Urinary bladder (tissue), 4 donors: ENCODE results near the gene DCHS1. TPM values are rescaled to one million over a fixed set of nuclear protein-coding genes. Genes with fewer than 3 reads are reported as not detected.

ENCODE experiments used
- DNase-seq: peaks from one replicate; pipeline ENCODE4 v3.0.0-alpha.2; 2015; ENCODE audit errors: extremely low spot score
- H3K27ac ChIP-seq: one replicate; pipeline ENCODE4 v1.5.1; 2013; ENCODE audit warnings: low read depth, mild to moderate bottlenecking, moderate library complexity
- H3K36me3 ChIP-seq: one replicate; pipeline ENCODE4 v1.6.1; 2013; ENCODE audit warnings: mild to moderate bottlenecking, moderate library complexity; ENCODE audit not compliant: insufficient read depth
- H3K4me1 ChIP-seq: one replicate; pipeline ENCODE4 v1.6.1; 2013; ENCODE audit warnings: mild to moderate bottlenecking, moderate library complexity; ENCODE audit not compliant: insufficient read depth
- H3K4me3 ChIP-seq: one replicate; pipeline ENCODE4 v1.5.1; 2013; ENCODE audit warnings: low read depth, low read length
- WGBS: extraction: QIAGEN DNeasy Blood & Tissue Kit; methylation state at CpG from one replicate; pipeline ENCODE4 v1.1.7; 2013; 5-methylcytosine and 5-hydroxymethylcytosine counted together
- polyA plus RNA-seq: library from polyadenylated mRNA; stranded (reverse); fragments of 200-250 nt; gene quantifications from one replicate; pipeline ENCODE4 v1.2.3, GENCODE V29; 2013
- total RNA-seq: library from RNA; depleted of rRNA; stranded (reverse); fragments of >200 nt; gene quantifications from one replicate; pipeline ENCODE4 v1.2.3, GENCODE V29; 2014
- donor health status: healthy with polysubstance abuse.
- donor health status: healthy.

Gene DCHS1
- total and polyA plus RNA-seq, 2 donors, result 28.6 to 49.2 TPM

- Histone ChIP-seq H3K4me3 (peak within 1 kb of the TSS; percentile 93), H3K36me3 (peaks cover 2% of the 10 kb centered on the region), H3K4me1 (no peaks in the 10 kb centered on the region), H3K27ac (peak within 1 kb of the TSS; percentile 98)
- peak; percentile 91 for DNase-seq
- under 1% methylated on average over 51 of the region's 51 CpGs for WGBS
Measured at GRCh38 chr11:6612213-6613041, 43.2 kb downstream of the DCHS1 start, which contains the start of gene TAF10. TSS of gene TAF10 (minus strand) at chr11:6612216. CDS start at chr11:6612189, 27 bp downstream.

- Histone ChIP-seq H3K36me3 (peaks cover 2% of the 10 kb centered on the region), H3K27ac (peak overlapping the region; percentile 98), H3K4me3 (peak overlapping the region; percentile 93), H3K4me1 (no peaks in the 10 kb centered on the region)
- no peak for DNase-seq
- WGBS, result under 1% methylated on average over 36 of the region's 36 CpGs
Measured at GRCh38 chr11:6611963-6612212, 43.7 kb downstream of the DCHS1 start.

- no peaks in the 10 kb centered on the region for H3K4me1 ChIP-seq
- peaks cover 2% of the 10 kb centered on the region for H3K36me3 ChIP-seq
- H3K27ac ChIP-seq, result peak overlapping the region; percentile 98
- no peak for DNase-seq
- 10% methylated on average over 39 of the region's 39 CpGs for WGBS
- peak overlapping the region; percentile 93 for H3K4me3 ChIP-seq
Measured at GRCh38 chr11:6611092-6611962, 44.3 kb downstream of the DCHS1 start.

- DNase-seq, result no peak
- H3K4me3 ChIP-seq, result no peak overlapping the region
- 83% methylated on average over 6 of the region's 6 CpGs for WGBS
- H3K36me3 ChIP-seq, result peaks cover 2% of the 10 kb centered on the region
- no peak overlapping the region for H3K27ac ChIP-seq
- no peaks in the 10 kb centered on the region for H3K4me1 ChIP-seq
Measured at GRCh38 chr11:6610591-6610990, 45.0 kb downstream of the DCHS1 start.

GRCh38 chr11:6609502-6610015 lies 46.0 kb downstream of the DCHS1 start:
- peaks cover 2% of the 10 kb centered on the region for H3K36me3 ChIP-seq
- no peak overlapping the region for H3K27ac ChIP-seq
- no peak for DNase-seq
- WGBS, result 71% methylated on average over 8 of the region's 8 CpGs
- H3K4me3 ChIP-seq, result no peak overlapping the region
- no peaks in the 10 kb centered on the region for H3K4me1 ChIP-seq

GRCh38 chr11:6608726-6609501 lies 46.7 kb downstream of the DCHS1 start:
- Histone ChIP-seq H3K36me3 (peaks cover 2% of the 10 kb centered on the region), H3K4me1 (no peaks in the 10 kb centered on the region), H3K27ac (no peak overlapping the region), H3K4me3 (no peak overlapping the region)
- no peak for DNase-seq
- 69% methylated on average over 14 of the region's 14 CpGs for WGBS

- 86% methylated on average over 9 of the region's 9 CpGs for WGBS
- H3K36me3 ChIP-seq, result peaks cover 2% of the 10 kb centered on the region
Measured at GRCh38 chr11:6608011-6608410, 47.6 kb downstream of the DCHS1 start.

GRCh38 chr11:6607190-6607795 lies 48.3 kb downstream of the DCHS1 start:
- Histone ChIP-seq H3K4me3 (no peak overlapping the region), H3K4me1 (no peaks in the 10 kb centered on the region), H3K27ac (peak overlapping the region; percentile 80), H3K36me3 (peaks cover 2% of the 10 kb centered on the region)
- no peak for DNase-seq

More at GRCh38 chr11:6608011-6608410, 47.6 kb downstream of the DCHS1 start:
- H3K27ac ChIP-seq, result no peak overlapping the region
- no peaks in the 10 kb centered on the region for H3K4me1 ChIP-seq
- DNase-seq, result no peak
- no peak overlapping the region for H3K4me3 ChIP-seq

GRCh38 chr11:6606471-6607189 lies 49.0 kb downstream of the DCHS1 start:
- peak; percentile 87 for DNase-seq
- no peak overlapping the region for H3K4me3 ChIP-seq
- H3K36me3 ChIP-seq, result peaks cover 2% of the 10 kb centered on the region
- H3K27ac ChIP-seq, result peak overlapping the region; percentile 96
- 4% methylated on average over 11 of the region's 11 CpGs for WGBS
- peaks cover 2% of the 10 kb centered on the region for H3K4me1 ChIP-seq

- Histone ChIP-seq H3K4me3 (peak overlapping the region; percentile 80), H3K27ac (peak overlapping the region; percentile 27), H3K4me1 (peaks cover 2% of the 10 kb centered on the region), H3K36me3 (no peaks in the 10 kb centered on the region)
- DNase-seq, result no peak
- whole genome bisulfite sequencing, result 8% methylated on average over 3 of the region's 3 CpGs
Measured at GRCh38 chr11:6604790-6605189, 50.8 kb downstream of the DCHS1 start.

GRCh38 chr11:6604081-6604626 lies 51.5 kb downstream of the DCHS1 start:
- Histone ChIP-seq H3K4me1 (peaks cover 2% of the 10 kb centered on the region), H3K27ac (peak overlapping the region; percentile 86), H3K4me3 (peak overlapping the region; percentile 80), H3K36me3 (no peaks in the 10 kb centered on the region)
- peak; percentile 31 for DNase-seq
- under 1% methylated on average over 20 of the region's 20 CpGs for WGBS
